GM23338 (cell line): ENCODE measurements around the gene TMSB4X. TPM values are rescaled to one million over a fixed set of nuclear protein-coding genes. Genes with fewer than 3 reads are reported as not detected.

Experiments
- ATAC-seq: fragments of 200-7000 bp; cut with Tn5 transposase; 3 replicates; pipeline ENCODE4 v1.9.1; 2020
- DNase-seq: peaks from one replicate; pipeline ENCODE4 v3.0.0-alpha.2; 2015; ENCODE audit warnings: low spot score
- H2AFZ ChIP-seq: fragments of 200-600 bp; sonication (generic); 2 replicates; pipeline ENCODE4 v1.8.0; 2016; ENCODE audit warnings: antibody characterized with exemption, mild to moderate bottlenecking, moderate library complexity
- H3F3A ChIP-seq: fragments of 200-600 bp; sonication (generic); replicated peaks from 2 replicates; pipeline ENCODE4 v1.8.0; 2017; ENCODE audit warnings: antibody characterized with exemption, mixed run types, low read depth
- H3K27ac ChIP-seq: fragments of 200-600 bp; sonication (generic); 2 replicates; pipeline ENCODE4 v1.6.1; 2016; ENCODE audit warnings: low read depth
- H3K27me3 ChIP-seq: fragments of 200-600 bp; sonication (generic); 2 replicates; pipeline ENCODE4 v1.8.0; 2016; ENCODE audit warnings: mild to moderate bottlenecking, mixed run types, moderate library complexity; ENCODE audit not compliant: insufficient read depth
- H3K36me3 ChIP-seq: fragments of 200-600 bp; sonication (generic); 2 replicates; pipeline ENCODE4 v1.8.0; 2016; ENCODE audit warnings: mild to moderate bottlenecking; ENCODE audit not compliant: insufficient read depth
- H3K4me1 ChIP-seq: fragments of 200-600 bp; sonication (generic); 2 replicates; pipeline ENCODE4 v1.8.0; 2016; ENCODE audit warnings: mild to moderate bottlenecking, moderate library complexity; ENCODE audit not compliant: insufficient read depth
- H3K4me2 ChIP-seq: fragments of 200-600 bp; sonication (generic); 2 replicates; pipeline ENCODE4 v1.7.1; 2017; ENCODE audit warnings: mixed run types
- H3K4me3 ChIP-seq: fragments of 200-600 bp; sonication (generic); 2 replicates; pipeline ENCODE4 v1.6.1; 2016; ENCODE audit warnings: mixed run types
- H3K79me2 ChIP-seq: fragments of 200-600 bp; sonication (generic); replicated peaks from 2 replicates; pipeline ENCODE4 v1.8.0; 2017; ENCODE audit warnings: mild to moderate bottlenecking; ENCODE audit not compliant: insufficient read depth
- H3K9me2 ChIP-seq: fragments of 200-600 bp; sonication (generic); 2 replicates; pipeline ENCODE4 v1.8.0; 2017; ENCODE audit not compliant: insufficient read depth
- H4K20me1 ChIP-seq: fragments of 200-600 bp; sonication (generic); replicated peaks from 2 replicates; pipeline ENCODE4 v1.8.0; 2017; ENCODE audit warnings: mild to moderate bottlenecking; ENCODE audit not compliant: insufficient read depth
- H3K27ac Mint-ChIP-seq: 2 replicates; pipeline ENCODE4 v1.8.0; 2020; ENCODE audit warnings: inconsistent platforms, mild to moderate bottlenecking, moderate library complexity, mixed read lengths
- H3K27me3 Mint-ChIP-seq: 3 replicates; pipeline ENCODE4 v1.8.0; 2022; ENCODE audit warnings: low read depth, mild to moderate bottlenecking, moderate library complexity, mixed read lengths, inconsistent platforms; ENCODE audit not compliant: insufficient read depth, poor library complexity
- H3K36me3 Mint-ChIP-seq: 3 replicates; pipeline ENCODE4 v1.8.0; 2021; ENCODE audit warnings: low read depth, mild to moderate bottlenecking, inconsistent platforms, moderate library complexity, mixed read lengths
- H3K4me1 Mint-ChIP-seq: 3 replicates; pipeline ENCODE4 v1.8.0; 2020; ENCODE audit warnings: mild to moderate bottlenecking, inconsistent platforms, mixed read lengths
- H3K4me3 Mint-ChIP-seq: 3 replicates; pipeline ENCODE4 v1.8.0; 2021; ENCODE audit warnings: moderate library complexity, mild to moderate bottlenecking, inconsistent platforms, mixed read lengths
- H3K9me3 Mint-ChIP-seq: 3 replicates; pipeline ENCODE4 v1.8.0; 2020; ENCODE audit warnings: moderate library complexity, mild to moderate bottlenecking, inconsistent platforms, mixed read lengths
- CREB1 ChIP-seq: fragments of 250-450 bp; sonication (Bioruptor Pico); IDR thresholded peaks from 2 replicates; pipeline ENCODE4 v1.5.0; 2020; ENCODE audit warnings: low read depth, mild to moderate bottlenecking, moderate library complexity
- EZH2 ChIP-seq: fragments of 200-600 bp; sonication (generic); IDR thresholded peaks from one replicate; pipeline ENCODE4 v1.8.0; 2017; ENCODE audit warnings: antibody characterized with exemption, mild to moderate bottlenecking, low read depth; ENCODE audit not compliant: unreplicated experiment
- EZH2phosphoT487 ChIP-seq: fragments of 200-600 bp; sonication (generic); IDR thresholded peaks from one replicate; pipeline ENCODE4 v1.8.1; 2018; ENCODE audit warnings: antibody characterized with exemption; ENCODE audit not compliant: unreplicated experiment
- JUNB ChIP-seq: IDR thresholded peaks from one replicate; pipeline ENCODE4 v1.6.1; 2016; ENCODE audit warnings: antibody characterized with exemption; ENCODE audit not compliant: unreplicated experiment
- NANOG ChIP-seq: IDR thresholded peaks from 2 replicates; pipeline ENCODE4 v1.6.1; 2016; ENCODE audit warnings: antibody characterized with exemption, borderline replicate concordance
- POLR2AphosphoS5 ChIP-seq: IDR thresholded peaks from 2 replicates; pipeline ENCODE4 v1.6.1; 2016; ENCODE audit warnings: antibody characterized with exemption, low read depth
- STAT1 ChIP-seq: IDR thresholded peaks from one replicate; pipeline ENCODE4 v1.6.1; 2016; ENCODE audit warnings: antibody characterized with exemption; ENCODE audit not compliant: unreplicated experiment
- ZNF114 ChIP-seq: fragments of 250-450 bp; sonication (Bioruptor Pico); IDR thresholded peaks from 2 replicates; pipeline ENCODE4 v1.5.0; 2020; ENCODE audit warnings: mild to moderate bottlenecking, moderate library complexity
- ZNF331 ChIP-seq: fragments of 250-450 bp; sonication (Bioruptor Pico); IDR thresholded peaks from 2 replicates; pipeline ENCODE4 v1.5.0; 2020; ENCODE audit warnings: low read depth, mild to moderate bottlenecking, moderate library complexity
- polyA plus RNA-seq: library from polyadenylated mRNA; unstranded; fragments of >200 nt; fragmentation: Nextera tagmentation; extraction: Ambion mirVana; gene quantifications from 2 replicates; pipeline ENCODE4 v1.2.1, GENCODE V29; 2016
- total RNA-seq: library from RNA; depleted of rRNA; stranded (reverse); fragments of >200 nt; shearing (Covaris generic); gene quantifications from 2 replicates; pipeline ENCODE4 v1.2.3, GENCODE V29; 2014
- TF ChIP-seq, protein P1 (sequence below): IDR thresholded peaks from 2 replicates; pipeline ENCODE4 v1.6.1; 2016; ENCODE audit warnings: antibody characterized with exemption
- TF ChIP-seq, protein P2 (sequence below): fragments of 250-450 bp; sonication (Bioruptor Pico); IDR thresholded peaks from 2 replicates; pipeline ENCODE4 v1.5.0; 2020; ENCODE audit warnings: mild to moderate bottlenecking, moderate library complexity
- TF ChIP-seq, protein P3 (sequence below), 2 experiments: fragments of 200-600 bp in 1 of 2; sonication (generic) in 1 of 2; conservative IDR thresholded peaks; 2 replicates each; pipeline versions ENCODE4 v1.5.1 to v1.6.1; 2016 to 2017; ENCODE audit warnings: antibody characterized with exemption in 2 of 2, low read depth in 2 of 2, mild to moderate bottlenecking in 2 of 2, moderate library complexity in 1 of 2
- TF ChIP-seq, protein P4 (sequence below): IDR thresholded peaks from one replicate; pipeline ENCODE4 v1.6.1; 2018; ENCODE audit warnings: antibody characterized with exemption; ENCODE audit not compliant: unreplicated experiment

Gene TMSB4X
- total and polyA plus RNA-seq, 2 experiments from 2014 or later = 999 to 6,191 TPM

DNA sequence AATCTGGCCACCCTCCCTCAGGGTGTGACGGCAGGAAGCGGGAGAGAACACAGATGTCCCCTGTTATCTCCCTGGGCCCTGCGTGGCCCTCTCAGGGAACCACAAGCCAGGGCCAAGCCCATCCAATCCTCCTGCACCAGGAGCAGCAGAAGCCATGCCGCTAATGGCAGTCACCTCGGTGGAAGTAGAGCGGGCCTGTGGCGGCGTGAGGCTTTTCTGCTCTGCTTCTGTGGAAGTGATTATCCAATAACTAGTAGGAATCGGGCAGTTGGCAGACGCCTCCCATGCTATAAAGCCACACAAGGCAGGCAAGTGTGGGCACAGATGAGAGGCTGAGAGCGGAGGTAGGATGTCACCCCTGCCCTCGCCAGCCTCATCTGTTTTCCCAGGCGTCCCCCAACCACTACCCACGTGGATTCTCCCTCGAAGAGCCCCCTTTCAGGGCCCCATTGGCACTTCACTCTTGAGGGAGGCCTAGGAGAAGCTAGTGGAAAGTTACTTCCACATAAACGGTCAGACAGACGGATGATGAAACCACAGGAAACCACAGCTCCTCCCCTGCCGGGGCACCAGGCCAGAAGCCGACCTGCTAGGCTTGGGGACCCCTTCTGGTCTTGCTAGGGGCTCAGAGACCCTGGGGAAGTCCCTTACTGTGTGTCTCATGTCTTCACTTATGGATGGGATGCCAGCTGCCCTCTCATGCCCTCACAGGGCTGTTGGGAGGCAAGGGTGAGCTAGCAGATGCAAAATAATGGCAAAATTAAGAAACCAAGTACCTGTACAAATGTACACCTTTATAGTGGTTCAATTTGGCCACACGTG is 18.8 kb upstream of the TMSB4X start:
- H3K27me3 Mint-ChIP-seq = peaks cover 4% of the 10 kb centered on the region
- Histone ChIP-seq H3K4me2 (no peak overlapping the region), H3K36me3 (no peaks in the 10 kb centered on the region), H3K27me3 (no peaks in the 10 kb centered on the region), H3K79me2 (no peaks in the 10 kb centered on the region), H3K27ac (no peak overlapping the region), H3K4me3 (no peak overlapping the region), H3F3A (no peaks in the 10 kb centered on the region), H2AFZ (no peak overlapping the region), H3K9me2 (no peaks in the 10 kb centered on the region), H4K20me1 (no peaks in the 10 kb centered on the region), H3K4me1 (no peaks in the 10 kb centered on the region; the same call in 1 of the 2 replicates)
- H3K4me1 Mint-ChIP-seq = no peaks in the 10 kb centered on the region
- no peaks in the 10 kb centered on the region for H3K36me3 Mint-ChIP-seq
- DNase-seq = no peak
- no peak overlapping the region for H3K4me3 Mint-ChIP-seq
- no peak overlapping the region for H3K27ac Mint-ChIP-seq
- H3K9me3 Mint-ChIP-seq = no peaks in the 10 kb centered on the region
- no peak for ATAC-seq
- TF ChIP-seq CREB1 (no peak), JUNB (no peak), STAT1 (no peak), NANOG (no peak), EZH2phosphoT487 (no peak), EZH2 (no peak), ZNF114 (CRISPR knock-in tag) (no peak), POLR2AphosphoS5 (no peak), ZNF331 (CRISPR knock-in tag) (no peak)
- TF ChIP-seq, protein P1, sequence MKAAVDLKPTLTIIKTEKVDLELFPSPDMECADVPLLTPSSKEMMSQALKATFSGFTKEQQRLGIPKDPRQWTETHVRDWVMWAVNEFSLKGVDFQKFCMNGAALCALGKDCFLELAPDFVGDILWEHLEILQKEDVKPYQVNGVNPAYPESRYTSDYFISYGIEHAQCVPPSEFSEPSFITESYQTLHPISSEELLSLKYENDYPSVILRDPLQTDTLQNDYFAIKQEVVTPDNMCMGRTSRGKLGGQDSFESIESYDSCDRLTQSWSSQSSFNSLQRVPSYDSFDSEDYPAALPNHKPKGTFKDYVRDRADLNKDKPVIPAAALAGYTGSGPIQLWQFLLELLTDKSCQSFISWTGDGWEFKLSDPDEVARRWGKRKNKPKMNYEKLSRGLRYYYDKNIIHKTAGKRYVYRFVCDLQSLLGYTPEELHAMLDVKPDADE = no peak
- TF ChIP-seq, protein P2, sequence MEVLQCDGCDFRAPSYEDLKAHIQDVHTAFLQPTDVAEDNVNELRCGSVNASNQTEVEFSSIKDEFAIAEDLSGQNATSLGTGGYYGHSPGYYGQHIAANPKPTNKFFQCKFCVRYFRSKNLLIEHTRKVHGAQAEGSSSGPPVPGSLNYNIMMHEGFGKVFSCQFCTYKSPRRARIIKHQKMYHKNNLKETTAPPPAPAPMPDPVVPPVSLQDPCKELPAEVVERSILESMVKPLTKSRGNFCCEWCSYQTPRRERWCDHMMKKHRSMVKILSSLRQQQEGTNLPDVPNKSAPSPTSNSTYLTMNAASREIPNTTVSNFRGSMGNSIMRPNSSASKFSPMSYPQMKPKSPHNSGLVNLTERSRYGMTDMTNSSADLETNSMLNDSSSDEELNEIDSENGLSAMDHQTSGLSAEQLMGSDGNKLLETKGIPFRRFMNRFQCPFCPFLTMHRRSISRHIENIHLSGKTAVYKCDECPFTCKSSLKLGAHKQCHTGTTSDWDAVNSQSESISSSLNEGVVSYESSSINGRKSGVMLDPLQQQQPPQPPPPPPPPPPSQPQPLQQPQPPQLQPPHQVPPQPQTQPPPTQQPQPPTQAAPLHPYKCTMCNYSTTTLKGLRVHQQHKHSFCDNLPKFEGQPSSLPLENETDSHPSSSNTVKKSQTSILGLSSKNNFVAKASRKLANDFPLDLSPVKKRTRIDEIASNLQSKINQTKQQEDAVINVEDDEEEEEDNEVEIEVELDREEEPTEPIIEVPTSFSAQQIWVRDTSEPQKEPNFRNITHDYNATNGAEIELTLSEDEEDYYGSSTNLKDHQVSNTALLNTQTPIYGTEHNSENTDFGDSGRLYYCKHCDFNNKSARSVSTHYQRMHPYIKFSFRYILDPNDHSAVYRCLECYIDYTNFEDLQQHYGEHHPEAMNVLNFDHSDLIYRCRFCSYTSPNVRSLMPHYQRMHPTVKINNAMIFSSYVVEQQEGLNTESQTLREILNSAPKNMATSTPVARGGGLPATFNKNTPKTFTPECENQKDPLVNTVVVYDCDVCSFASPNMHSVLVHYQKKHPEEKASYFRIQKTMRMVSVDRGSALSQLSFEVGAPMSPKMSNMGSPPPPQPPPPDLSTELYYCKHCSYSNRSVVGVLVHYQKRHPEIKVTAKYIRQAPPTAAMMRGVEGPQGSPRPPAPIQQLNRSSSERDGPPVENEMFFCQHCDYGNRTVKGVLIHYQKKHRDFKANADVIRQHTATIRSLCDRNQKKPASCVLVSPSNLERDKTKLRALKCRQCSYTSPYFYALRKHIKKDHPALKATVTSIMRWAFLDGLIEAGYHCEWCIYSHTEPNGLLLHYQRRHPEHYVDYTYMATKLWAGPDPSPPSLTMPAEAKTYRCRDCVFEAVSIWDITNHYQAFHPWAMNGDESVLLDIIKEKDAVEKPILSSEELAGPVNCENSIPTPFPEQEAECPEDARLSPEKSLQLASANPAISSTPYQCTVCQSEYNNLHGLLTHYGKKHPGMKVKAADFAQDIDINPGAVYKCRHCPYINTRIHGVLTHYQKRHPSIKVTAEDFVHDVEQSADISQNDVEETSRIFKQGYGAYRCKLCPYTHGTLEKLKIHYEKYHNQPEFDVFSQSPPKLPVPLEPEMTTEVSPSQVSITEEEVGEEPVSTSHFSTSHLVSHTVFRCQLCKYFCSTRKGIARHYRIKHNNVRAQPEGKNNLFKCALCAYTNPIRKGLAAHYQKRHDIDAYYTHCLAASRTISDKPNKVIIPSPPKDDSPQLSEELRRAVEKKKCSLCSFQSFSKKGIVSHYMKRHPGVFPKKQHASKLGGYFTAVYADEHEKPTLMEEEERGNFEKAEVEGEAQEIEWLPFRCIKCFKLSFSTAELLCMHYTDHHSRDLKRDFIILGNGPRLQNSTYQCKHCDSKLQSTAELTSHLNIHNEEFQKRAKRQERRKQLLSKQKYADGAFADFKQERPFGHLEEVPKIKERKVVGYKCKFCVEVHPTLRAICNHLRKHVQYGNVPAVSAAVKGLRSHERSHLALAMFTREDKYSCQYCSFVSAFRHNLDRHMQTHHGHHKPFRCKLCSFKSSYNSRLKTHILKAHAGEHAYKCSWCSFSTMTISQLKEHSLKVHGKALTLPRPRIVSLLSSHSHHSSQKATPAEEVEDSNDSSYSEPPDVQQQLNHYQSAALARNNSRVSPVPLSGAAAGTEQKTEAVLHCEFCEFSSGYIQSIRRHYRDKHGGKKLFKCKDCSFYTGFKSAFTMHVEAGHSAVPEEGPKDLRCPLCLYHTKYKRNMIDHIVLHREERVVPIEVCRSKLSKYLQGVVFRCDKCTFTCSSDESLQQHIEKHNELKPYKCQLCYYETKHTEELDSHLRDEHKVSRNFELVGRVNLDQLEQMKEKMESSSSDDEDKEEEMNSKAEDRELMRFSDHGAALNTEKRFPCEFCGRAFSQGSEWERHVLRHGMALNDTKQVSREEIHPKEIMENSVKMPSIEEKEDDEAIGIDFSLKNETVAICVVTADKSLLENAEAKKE (CRISPR knock-in tag) = no peak
- TF ChIP-seq, protein P3, sequence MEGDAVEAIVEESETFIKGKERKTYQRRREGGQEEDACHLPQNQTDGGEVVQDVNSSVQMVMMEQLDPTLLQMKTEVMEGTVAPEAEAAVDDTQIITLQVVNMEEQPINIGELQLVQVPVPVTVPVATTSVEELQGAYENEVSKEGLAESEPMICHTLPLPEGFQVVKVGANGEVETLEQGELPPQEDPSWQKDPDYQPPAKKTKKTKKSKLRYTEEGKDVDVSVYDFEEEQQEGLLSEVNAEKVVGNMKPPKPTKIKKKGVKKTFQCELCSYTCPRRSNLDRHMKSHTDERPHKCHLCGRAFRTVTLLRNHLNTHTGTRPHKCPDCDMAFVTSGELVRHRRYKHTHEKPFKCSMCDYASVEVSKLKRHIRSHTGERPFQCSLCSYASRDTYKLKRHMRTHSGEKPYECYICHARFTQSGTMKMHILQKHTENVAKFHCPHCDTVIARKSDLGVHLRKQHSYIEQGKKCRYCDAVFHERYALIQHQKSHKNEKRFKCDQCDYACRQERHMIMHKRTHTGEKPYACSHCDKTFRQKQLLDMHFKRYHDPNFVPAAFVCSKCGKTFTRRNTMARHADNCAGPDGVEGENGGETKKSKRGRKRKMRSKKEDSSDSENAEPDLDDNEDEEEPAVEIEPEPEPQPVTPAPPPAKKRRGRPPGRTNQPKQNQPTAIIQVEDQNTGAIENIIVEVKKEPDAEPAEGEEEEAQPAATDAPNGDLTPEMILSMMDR (conservative IDR thresholded peaks at IDR 0.05; ENCODE audit: low read depth in 2 of 2) = no peak
- TF ChIP-seq, protein P4, sequence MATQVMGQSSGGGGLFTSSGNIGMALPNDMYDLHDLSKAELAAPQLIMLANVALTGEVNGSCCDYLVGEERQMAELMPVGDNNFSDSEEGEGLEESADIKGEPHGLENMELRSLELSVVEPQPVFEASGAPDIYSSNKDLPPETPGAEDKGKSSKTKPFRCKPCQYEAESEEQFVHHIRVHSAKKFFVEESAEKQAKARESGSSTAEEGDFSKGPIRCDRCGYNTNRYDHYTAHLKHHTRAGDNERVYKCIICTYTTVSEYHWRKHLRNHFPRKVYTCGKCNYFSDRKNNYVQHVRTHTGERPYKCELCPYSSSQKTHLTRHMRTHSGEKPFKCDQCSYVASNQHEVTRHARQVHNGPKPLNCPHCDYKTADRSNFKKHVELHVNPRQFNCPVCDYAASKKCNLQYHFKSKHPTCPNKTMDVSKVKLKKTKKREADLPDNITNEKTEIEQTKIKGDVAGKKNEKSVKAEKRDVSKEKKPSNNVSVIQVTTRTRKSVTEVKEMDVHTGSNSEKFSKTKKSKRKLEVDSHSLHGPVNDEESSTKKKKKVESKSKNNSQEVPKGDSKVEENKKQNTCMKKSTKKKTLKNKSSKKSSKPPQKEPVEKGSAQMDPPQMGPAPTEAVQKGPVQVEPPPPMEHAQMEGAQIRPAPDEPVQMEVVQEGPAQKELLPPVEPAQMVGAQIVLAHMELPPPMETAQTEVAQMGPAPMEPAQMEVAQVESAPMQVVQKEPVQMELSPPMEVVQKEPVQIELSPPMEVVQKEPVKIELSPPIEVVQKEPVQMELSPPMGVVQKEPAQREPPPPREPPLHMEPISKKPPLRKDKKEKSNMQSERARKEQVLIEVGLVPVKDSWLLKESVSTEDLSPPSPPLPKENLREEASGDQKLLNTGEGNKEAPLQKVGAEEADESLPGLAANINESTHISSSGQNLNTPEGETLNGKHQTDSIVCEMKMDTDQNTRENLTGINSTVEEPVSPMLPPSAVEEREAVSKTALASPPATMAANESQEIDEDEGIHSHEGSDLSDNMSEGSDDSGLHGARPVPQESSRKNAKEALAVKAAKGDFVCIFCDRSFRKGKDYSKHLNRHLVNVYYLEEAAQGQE = no peak
